Pancreas (tissue), 10 donors: ENCODE results near the gene PDE2A. TPM values are rescaled to one million over a fixed set of nuclear protein-coding genes. Genes with fewer than 3 reads are reported as not detected.

Experiments
- ATAC-seq, 4 donors: fragments of 200-7000 bp; cut with Tn5 transposase; one replicate each; pipeline versions ENCODE4 v1.8.0 to v1.9.1; 2020; ENCODE audit warnings: mild to moderate bottlenecking in 4 of 4, moderate library complexity in 4 of 4
- DNase-seq, 6 donors: peaks; one replicate each; pipeline ENCODE4 v3.0.0-alpha.2; 2020
- FAIRE-seq: peaks from 2 replicates; lab custom pipeline; 2012; peaks lifted over from hg19 to GRCh38; lab: Jason Lieb, UNC
- H3K27ac ChIP-seq, 4 donors: fragments of 200-600 bp; sonication (generic); 1 replicate in 3 of 4; 2 replicates in 1 of 4; pipeline versions ENCODE4 v1.5.0 to v1.8.0; 2020
- H3K27me3 ChIP-seq, 4 donors: fragments of 200-600 bp; one replicate each; pipeline ENCODE4 v1.8.0; 2021
- H3K36me3 ChIP-seq, 3 donors: fragments of 200-600 bp; sonication (generic) in 1 of 3; one replicate each; pipeline versions ENCODE4 v1.5.0 to v1.8.0; 2020 to 2021
- H3K4me1 ChIP-seq, 3 donors: fragments of 200-600 bp; one replicate each; pipeline ENCODE4 v1.8.0; 2021
- H3K4me3 ChIP-seq, 4 donors: fragments of 200-600 bp; sonication (generic) in 2 of 4; one replicate each; pipeline versions ENCODE4 v1.5.0 to v1.8.0; 2020 to 2021
- H3K9me3 ChIP-seq, 4 donors: fragments of 200-600 bp; one replicate each; pipeline ENCODE4 v1.8.0; 2021
- CTCF ChIP-seq, 4 donors: fragments of 200-600 bp; sonication (generic) in 3 of 4; IDR thresholded peaks; one replicate each; pipeline versions ENCODE4 v1.5.0 to v1.8.0; 2021; ENCODE audit warnings: antibody characterized with exemption in 4 of 4
- WGBS, 2 donors: extraction: QIAGEN DNeasy Blood & Tissue Kit; methylation state at CpG; one replicate each; pipeline ENCODE4 v1.1.7; 2013; 5-methylcytosine and 5-hydroxymethylcytosine counted together
- intact Hi-C, 3 donors: fragments of 100-400 bp; cut with DNase I; formaldehyde crosslinking; loops; one replicate each; pipeline versions ENCODE4 v1.11.1 to v1.14.2; 2022
- polyA plus RNA-seq, 2 donors: library from polyadenylated mRNA; stranded (reverse); fragments of 200-250 nt; gene quantifications; one replicate each; pipeline ENCODE4 v1.2.3, GENCODE V29; 2013
- total RNA-seq, 6 donors: library from RNA; stranded (reverse); fragmentation: NEBNext Ultra II Directional in 4 of 6; extraction: Animal tissue kit (Norgen Biotek cat#: 25700) in 4 of 6; gene quantifications; one replicate each; pipeline versions ENCODE4 v1.2.1 to v1.2.4, GENCODE V29; 2021 to 2023
- donor health status: healthy with polysubstance abuse.
- donor health status: DM: no; HTN: no; CAD: no; lungs with moderate emphysema.
- donor health status: DM: no; HTN: no; CAD: no.
- donor health status: control.
- donor health status: control.
- donor health status: Bipolar disorder and iron deficiency.
- donor health status: DM: yes; HTN: yes; CAD: no.
- donor health status: DM: no; HTN: no; CAD: no.
- donor health status: DM: no; HTN: no; CAD: no.
- donor health status: DM: yes; HTN: yes; CAD: no.

Gene PDE2A
- total and polyA plus RNA-seq, 8 donors = 2.1 to 16.3 (median 4.1) TPM

- H3K36me3 ChIP-seq = peaks cover 2 to 37% (median 11%) of the 10 kb centered on the region in 3 donors
- no peak for TF ChIP-seq CTCF (IDR thresholded peaks at IDR 0.05)
- H3K4me3 ChIP-seq = no peak overlapping the region
- no peak for DNase-seq
- intact Hi-C loops = no loop called here
- ATAC-seq = no peak
- H3K9me3 ChIP-seq = no peaks in the 10 kb centered on the region
- no peaks in the 10 kb centered on the region for H3K27me3 ChIP-seq
- no peak overlapping the region for H3K27ac ChIP-seq
- no peak for FAIRE-seq
- H3K4me1 ChIP-seq = no peaks in the 10 kb centered on the region
- 91 to 94% methylated on average over 4 of the region's 4 CpGs for WGBS, 2 donors
These were observed 15.9 kb upstream of the PDE2A start for GRCh38 chr11:72690166-72690565.

GRCh38 chr11:72688929-72689328 lies 14.7 kb upstream of the PDE2A start:
- ATAC-seq (no peak), FAIRE-seq (no peak), DNase-seq (no peak)
- no peak overlapping the region for H3K4me3 ChIP-seq
- H3K27ac ChIP-seq = no peak overlapping the region
- H3K27me3 ChIP-seq = no peaks in the 10 kb centered on the region
- no peak for TF ChIP-seq CTCF (IDR thresholded peaks at IDR 0.05)
- H3K4me1 ChIP-seq = no peaks in the 10 kb centered on the region
- WGBS, 2 donors = 88 to 89% methylated on average over 7 of the region's 7 CpGs
- no peaks in the 10 kb centered on the region for H3K9me3 ChIP-seq
- intact Hi-C loops = loop anchor here in 1 of 3 donors (10.0 kb wide), 1 partner anchor 224 kb away; no protein-coding TSS in a partner anchor
- H3K36me3 ChIP-seq = peaks cover 0 to 26% (median 7%) of the 10 kb centered on the region in 3 donors

- DNase-seq (no peak), FAIRE-seq (no peak), ATAC-seq (no peak)
- no peak for TF ChIP-seq CTCF (IDR thresholded peaks at IDR 0.05)
- WGBS, 2 donors = 89 to 93% methylated on average over 7 of the region's 7 CpGs
- no peak overlapping the region for H3K27ac ChIP-seq
- no peaks in the 10 kb centered on the region for H3K27me3 ChIP-seq
- H3K4me3 ChIP-seq = no peak overlapping the region
- H3K36me3 ChIP-seq = peaks cover 0 to 25% (median 6%) of the 10 kb centered on the region in 3 donors
- H3K9me3 ChIP-seq = no peaks in the 10 kb centered on the region
- H3K4me1 ChIP-seq = no peaks in the 10 kb centered on the region
- intact Hi-C loops = loop anchor here in 1 of 3 donors (10.0 kb wide), 1 partner anchor 224 kb away; no protein-coding TSS in a partner anchor
These were observed 14.3 kb upstream of the PDE2A start for GRCh38 chr11:72688486-72688885.

GRCh38 chr11:72687326-72687725 lies 13.1 kb upstream of the PDE2A start:
- Histone ChIP-seq H3K27me3 (no peaks in the 10 kb centered on the region), H3K36me3 (peaks cover 0 to 14% (median 0%) of the 10 kb centered on the region in 3 donors), H3K4me1 (no peaks in the 10 kb centered on the region), H3K27ac (no peak overlapping the region), H3K9me3 (no peaks in the 10 kb centered on the region), H3K4me3 (no peak overlapping the region)
- intact Hi-C loops = loop anchor here in 1 of 3 donors (10.0 kb wide), 1 partner anchor 223 kb away; no protein-coding TSS in a partner anchor
- DNase-seq (no peak), FAIRE-seq (no peak), ATAC-seq (no peak)
- 90 to 97% methylated on average over 7 of the region's 7 CpGs for WGBS, 2 donors
- TF ChIP-seq CTCF (IDR thresholded peaks at IDR 0.05) = no peak

- no peaks in the 10 kb centered on the region for H3K9me3 ChIP-seq
- intact Hi-C loops = loop anchor here in 1 of 3 donors (10.0 kb wide), 1 partner anchor 222 kb away; no protein-coding TSS in a partner anchor
- no peak for TF ChIP-seq CTCF (IDR thresholded peaks at IDR 0.05)
- no peak overlapping the region for H3K4me3 ChIP-seq
- WGBS, 2 donors = 79 to 81% methylated on average over 8 of the region's 8 CpGs
- H3K27me3 ChIP-seq = no peaks in the 10 kb centered on the region
- H3K4me1 ChIP-seq = no peaks in the 10 kb centered on the region
- no peak overlapping the region for H3K27ac ChIP-seq
- no peak for ATAC-seq
- no peak for DNase-seq
- no peak for FAIRE-seq
- peaks cover 0 to 10% (median 0%) of the 10 kb centered on the region in 3 donors for H3K36me3 ChIP-seq
These were observed 12.5 kb upstream of the PDE2A start for GRCh38 chr11:72686639-72687220.
